Stimulated activated CD4-positive, alpha-beta T cell treated with anti-CD3 and anti-CD28 coated beads, Interleukin-4, amount 100 ng/mL, for 4 hours (primary cell): Measurements from ENCODE around the gene HDAC4.
A peak's percentile ranks its signal among the peaks of the same experiment; 100 is the strongest.

Experiments used
- DNase-seq, 2 experiments: peaks; one replicate each; pipeline ENCODE4 v3.0.0-alpha.2; 2020

Gene HDAC4

DNA sequence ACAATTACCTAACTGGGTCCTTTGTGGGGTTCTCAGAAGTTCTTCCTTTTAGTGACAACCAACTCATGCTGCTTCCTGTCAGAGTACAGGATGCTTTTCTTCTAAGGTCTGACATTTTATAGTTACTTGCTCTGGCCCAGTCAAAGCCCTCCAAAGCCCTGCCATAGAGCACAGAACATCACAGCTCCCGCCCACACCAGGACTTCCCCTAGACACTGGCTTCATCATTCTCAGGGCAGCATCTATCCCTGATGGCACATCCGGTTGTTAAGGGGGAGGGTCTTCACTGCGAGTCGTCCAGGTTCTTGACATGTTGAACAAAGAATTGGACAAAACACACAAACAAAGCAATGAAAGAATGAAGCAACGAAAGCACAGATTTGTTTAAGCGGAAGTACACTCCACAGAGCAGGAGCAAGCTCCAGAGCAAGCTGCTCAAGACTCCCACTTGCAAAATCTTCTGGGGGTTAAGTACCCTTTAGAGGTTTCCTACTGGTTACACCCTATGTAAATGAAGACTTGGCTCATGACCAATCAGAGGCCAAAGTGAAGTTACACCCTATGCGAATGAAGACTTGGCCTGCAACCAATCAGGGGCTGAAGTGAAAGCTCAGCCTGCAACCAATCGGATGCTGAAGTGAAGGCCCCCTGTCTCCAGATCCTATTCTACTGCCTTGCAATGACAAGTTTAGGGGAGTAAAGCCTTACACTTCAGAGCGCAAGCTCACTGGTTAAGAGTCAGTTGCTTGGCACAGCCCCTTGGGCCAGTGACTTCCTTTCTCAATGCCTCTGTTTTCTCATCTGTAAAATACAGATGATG lies 79.0 kb downstream of the HDAC4 start:
- peak; percentile 36 to 70 for DNase-seq

DNA sequence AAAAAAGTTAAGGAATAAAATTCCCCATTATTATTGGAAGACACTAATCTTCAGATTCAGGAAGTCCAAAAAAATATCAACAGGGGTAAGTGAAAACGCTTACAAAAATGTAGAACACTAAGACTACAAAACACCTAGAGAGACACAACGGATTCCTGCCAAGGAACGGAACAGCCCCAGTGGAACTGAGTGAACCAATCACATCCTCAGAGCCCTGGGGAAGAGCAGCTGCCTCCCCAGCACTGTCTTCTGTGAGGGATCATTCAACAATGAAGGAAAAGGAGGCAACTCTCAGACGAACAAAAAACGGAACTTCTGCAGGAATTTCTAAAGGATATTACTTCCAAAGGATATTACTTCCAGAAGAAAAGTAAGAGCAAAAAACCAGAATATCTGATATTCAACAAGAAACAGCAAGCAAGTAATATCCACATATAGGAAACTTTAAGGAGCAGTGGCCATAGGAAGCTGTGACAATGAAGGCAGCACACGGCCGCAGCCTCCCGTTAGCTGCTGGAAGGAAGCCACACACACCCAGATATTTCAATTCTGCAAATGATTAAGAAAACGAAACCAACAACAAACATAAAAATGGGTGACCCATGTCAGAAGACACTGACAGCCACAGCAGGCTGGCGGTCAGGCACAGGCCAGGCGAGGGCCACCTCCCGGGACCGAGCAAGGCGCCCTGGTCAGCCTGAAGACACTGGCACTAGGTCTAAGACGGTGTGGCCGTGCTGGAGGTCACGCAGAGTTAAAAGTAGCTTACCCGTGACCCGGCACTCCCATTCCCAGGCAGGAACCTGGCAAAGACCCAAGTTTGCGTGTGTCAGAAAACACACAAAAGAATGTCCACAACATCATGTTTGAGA lies 81.8 kb downstream of the HDAC4 start:
- DNase-seq, result no peak

DNA sequence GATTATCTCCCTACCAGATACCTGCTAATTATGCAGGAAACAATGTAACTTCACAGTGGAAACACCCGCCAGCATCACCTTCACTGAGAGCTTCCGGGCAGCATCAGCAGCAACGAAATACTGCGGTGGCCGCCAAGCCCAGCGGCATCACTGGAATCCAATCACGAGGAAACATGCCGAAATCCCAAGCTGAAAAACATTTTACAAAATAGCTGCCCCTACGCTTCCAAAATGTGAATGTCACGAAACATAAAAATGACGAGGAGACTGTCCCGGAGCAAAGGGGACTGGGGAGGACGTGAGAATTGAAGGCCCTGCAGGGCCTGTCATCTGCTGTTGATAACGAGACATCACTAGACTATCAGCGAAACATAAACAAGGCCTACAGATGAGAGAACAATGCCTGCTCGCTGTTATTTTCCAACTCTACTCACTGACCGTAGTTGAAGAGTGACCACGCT lies 82.6 kb downstream of the HDAC4 start:
- no peak for DNase-seq

DNA sequence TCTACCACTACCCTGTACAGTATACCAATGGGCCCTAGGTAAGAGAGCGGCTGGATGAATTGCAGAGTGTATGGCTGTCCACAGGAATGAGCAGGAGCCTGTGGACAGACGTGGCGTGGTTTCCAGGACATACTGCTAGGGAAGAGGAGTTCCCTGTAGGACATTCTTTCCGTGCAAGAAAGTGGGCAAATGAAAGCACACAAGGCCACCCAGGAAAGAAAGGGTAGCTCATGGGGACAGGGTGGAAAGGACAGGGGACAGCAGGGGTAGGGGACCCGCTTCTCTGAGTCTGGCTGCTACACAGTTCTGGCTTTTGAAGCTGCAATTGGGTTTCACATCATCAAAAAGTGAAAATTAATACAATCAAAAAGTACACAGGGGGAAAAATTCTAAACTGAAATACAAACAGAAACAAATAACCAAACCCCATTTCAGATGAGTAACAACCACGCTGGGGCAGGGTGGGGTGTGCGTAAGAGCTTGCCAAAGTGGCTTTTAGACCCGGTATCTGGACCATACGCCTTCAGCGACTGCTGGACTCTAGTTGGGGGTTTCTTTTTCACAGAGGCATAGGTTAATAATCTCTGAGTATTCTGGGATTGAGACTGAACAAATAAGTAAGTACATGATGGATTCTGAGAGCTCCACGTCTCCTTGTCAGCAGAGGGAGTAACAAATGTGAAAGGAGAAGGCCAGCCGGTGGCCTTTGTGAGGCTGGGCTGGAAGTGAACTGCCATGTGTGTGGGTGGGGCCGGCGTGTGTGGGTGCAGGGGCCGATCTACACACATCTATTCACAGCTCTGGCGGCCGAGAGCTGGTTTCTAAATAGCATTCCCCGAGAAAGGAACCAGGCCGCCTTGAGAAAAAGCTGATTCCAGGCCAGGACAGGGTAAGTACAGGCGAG lies 84.0 kb downstream of the HDAC4 start:
- no peak for DNase-seq

DNA sequence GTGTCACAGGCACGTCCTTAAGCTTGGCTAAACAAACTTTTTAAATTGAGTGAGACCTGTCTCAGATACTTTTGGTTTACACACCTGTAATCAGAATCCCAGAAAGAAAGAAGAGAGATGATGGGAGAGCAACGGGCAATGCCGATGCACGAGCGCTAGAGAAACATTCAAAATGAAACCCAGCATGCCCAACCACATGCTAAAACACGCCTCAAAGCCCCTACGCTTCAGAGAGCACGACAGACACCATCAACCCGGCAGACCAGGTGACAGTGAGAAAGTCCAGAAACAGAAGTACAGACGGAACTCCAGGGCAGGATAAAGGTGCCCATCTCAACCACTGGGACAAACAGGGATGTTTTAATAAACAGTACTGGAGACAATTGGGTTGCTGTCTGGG lies 85.5 kb downstream of the HDAC4 start:
- DNase-seq, result no peak

DNA sequence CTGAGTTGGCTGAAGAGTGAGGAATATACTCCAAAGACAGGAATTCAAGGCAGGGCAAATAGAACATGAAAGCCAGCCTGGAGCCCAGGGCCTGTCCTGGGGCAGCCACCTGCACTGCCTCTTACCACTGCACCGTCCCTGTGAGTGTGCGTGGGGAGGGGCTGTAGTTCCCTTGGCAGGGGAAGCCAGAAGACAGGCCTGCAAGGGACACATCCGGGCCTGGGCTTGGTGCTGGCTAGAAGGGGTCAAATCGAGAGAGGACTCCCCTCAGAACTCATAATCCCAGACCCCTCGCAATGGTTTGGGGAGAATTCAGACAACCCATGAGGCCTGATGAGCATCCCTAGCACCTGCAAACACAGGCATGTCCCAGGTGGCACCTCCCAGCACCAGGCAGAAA lies 87.0 kb downstream of the HDAC4 start:
- no peak for DNase-seq

DNA sequence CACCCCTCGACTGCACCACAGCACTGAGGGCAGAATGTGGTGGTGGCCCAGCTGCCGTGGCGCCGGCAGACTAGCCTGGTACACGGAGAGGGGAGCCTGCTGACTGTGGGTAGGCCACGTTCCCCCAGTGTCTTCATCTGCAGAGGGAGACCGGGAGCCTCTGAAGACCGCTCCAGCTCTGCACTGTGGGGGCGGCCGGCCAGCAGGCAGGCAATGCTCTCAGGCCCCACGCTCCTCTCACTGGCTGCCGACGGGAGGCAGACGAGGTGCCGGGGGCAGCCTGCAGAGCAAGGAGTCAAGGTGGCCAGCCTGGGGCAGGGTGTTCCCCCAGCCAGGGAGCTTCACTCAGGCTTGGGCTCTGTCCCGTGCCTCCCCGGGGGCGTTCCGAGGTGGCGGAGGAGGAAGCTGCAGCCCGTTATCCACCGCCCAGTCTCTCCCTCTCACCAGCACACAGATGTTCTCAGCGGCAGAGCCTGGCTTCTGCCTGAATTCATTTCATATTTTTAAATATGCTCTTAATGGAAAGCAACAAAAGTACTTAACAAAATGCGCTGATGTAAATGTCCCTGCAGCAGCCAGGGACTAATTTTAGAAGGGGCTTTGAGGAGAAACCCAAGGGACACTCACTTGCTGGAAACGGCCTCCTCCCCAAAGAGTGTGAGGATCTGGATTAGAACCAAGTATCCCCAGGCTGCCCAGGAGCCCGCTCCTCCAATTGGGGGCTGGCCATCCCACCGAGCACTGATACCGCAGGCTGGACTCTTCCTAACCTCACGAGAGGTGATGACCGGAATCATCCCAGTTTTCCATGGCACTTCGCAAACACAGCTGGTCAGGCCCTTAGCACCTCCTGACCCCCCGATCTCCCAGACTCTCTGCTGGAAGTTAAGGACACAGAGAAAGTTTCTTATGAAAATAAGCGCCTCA lies 87.8 kb downstream of the HDAC4 start:
- peak in 1 of 2 experiments; percentile 0 for DNase-seq

DNA sequence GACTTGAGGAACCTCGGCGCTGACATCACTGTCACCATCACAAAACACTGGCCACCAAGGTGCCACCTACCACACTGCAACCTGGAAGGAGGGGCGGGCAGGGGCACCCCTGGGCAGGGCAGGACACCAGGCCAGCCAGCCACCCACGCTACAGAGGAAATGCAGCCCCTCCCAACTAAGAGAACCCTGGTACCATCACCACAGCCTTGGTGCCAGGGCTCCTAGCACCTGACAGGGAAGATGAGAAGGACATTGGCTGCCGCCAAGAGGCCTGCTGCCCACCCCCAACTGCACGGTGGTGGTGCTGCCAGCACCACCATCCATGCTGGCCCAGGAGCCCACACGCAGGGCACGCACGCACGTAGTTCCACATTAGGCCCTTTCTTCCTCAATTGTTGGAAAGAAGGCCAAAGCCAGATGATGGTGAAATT lies 88.7 kb downstream of the HDAC4 start:
- DNase-seq, result no peak

DNA sequence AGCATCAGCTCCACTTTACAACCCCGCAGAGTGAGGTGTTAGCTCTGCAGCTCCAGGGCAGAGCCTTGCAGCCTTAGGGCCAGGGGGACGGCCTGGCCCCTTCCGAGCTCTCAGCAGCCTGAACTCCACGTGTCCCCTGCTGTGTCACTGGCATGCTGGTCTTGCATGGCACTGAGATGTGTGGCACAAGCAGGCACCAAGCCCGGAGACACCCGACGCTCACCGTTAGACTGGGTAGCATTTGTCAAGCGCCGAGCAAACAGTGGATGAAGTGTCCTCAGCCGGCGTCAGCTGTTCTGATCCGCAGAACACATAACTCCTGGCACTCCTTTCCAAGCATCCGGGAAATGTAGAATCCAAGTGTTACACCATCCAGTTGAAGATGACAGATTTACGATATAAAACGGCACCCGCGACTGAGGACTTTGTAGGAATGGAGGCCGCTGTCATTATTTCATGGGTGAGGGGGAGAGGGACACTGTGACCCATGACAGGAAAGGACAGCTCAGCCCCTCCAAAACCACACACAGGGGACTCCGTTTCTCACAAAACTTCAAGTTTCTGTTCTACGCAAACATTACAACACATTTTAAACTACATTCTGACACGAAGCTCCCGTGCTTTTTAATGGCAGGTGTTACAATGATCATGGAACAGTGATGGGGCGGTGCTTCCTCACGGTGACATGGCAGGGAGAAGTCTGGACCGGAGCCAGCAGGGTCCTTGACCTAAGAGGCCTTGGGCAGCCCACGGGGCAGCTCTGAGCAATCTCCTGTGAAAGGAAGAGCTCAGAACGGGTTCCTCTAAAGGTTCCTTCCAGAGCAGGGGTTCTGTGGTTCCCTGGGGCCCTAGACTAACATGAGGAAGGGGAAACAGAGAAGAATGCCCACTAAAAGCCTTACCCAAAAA lies 89.4 kb downstream of the HDAC4 start:
- peak in 1 of 2 experiments; percentile 0 for DNase-seq

GRCh38 chr2:239310401-239311061 lies 90.3 kb downstream of the HDAC4 start:
- DNase-seq, result no peak

- DNase-seq, result no peak
Observed at GRCh38 chr2:239309398-239310245, 91.2 kb downstream of the HDAC4 start.

GRCh38 chr2:239308661-239309397 lies 92.0 kb downstream of the HDAC4 start:
- DNase-seq, result no peak

DNA sequence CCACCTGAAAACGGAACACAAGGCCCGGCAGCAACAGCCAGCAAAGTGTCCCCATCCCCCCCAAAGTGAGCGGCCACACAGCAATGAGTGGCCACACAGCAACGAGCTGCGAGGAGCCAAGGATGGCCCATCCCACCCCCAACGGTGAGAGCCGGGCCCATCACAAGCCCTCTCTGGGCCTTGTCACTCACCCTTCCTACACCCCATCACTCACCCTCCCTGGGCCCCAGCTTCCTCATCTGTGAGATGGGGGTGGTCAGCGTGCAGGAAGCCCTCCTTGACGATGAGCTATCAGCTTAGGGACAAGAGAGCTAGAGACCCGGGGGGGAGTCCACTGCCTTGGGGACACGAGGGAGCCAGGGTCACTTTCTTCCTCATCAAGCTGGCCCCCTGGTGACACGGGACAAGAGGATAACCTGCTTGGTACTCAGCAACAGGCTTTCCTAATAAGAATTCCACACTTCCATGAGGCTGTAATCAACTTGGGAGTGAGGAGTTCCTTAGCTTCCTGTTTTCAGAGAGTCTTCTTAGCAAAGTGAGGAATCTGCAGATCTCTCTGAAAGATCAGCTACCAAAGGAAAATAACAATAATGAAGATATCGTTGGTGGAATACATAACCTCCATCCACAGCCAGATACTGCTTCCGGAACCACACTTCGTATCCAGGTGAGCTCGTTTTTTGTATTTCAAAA lies 92.8 kb downstream of the HDAC4 start:
- DNase-seq, result no peak

DNA sequence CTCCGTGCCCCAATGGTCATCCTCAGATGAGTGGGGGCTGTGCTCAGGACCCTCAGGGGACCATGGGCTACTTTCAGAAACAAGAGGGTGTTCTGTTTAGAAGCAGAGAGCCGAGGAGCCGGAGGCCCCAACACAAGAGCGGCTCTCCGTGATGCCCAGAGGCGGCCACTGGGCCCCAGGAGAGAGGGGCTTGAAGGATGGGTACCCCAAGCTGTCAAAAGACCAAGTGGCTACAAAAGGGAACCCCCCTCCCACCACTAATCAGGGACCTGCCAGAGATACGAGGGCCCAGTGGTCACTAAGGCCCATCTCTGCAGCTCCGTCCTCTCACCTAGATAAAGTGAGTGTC lies 93.6 kb downstream of the HDAC4 start:
- DNase-seq, result no peak

DNA sequence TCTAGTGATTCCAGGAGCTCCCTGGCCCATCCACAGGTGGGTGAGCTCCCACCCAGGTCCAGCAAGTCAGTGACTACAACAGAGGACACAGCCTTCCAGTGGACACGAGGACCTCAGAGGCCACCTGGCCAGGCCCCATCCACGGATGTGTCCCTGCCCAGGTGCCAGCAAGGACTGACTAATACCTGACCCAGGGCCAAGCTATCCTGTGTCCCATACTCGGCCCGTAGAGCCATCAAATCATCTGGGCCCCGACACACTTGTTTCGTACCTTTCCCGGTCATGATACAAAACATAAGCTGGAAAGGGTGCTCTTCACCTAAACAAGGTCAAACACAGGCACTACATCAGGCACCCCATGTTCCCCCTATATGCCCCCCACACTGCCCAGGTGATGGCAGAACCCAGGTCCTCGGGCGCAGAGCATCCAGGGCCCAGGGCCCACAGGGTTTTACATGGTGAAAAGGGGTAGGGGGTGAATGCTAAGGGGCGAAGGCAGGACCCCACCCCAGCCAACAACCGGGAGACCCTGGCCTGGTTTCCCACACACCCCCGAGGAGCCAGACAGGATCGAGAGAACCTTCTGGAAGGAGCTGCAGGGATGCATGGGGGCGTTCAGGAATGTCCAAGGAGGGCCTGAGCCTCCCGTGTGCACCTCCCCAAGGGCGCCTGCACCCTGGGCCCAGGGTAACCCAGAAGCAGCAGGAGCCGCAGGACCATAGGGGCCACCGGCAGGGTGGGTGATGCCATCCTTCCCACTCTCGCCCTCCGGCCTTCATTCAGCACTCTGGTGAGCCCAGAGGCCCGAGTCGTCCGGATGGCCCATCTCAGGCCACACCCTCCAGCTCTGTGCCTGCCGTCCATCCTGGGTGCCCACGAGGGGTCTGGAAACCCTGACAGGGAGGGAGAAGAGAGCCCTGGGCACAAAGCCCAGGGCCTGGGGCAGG lies 94.3 kb downstream of the HDAC4 start:
- no peak for DNase-seq

- no peak for DNase-seq
Observed at GRCh38 chr2:239305771-239306170, 95.0 kb downstream of the HDAC4 start.

- no peak for DNase-seq
Observed at GRCh38 chr2:239305222-239305575, 95.6 kb downstream of the HDAC4 start.
